SH-SY5Y (cell line): ENCODE results near the gene C1RL.
A peak's percentile ranks its signal among the peaks of the same experiment; 100 is the strongest.

Experiments used
- GATA2 ChIP-seq: IDR thresholded peaks from 2 replicates; pipeline ENCODE4 v1.6.1; 2011; ENCODE audit warnings: mild to moderate bottlenecking, low read depth, low read length
- GATA3 ChIP-seq: IDR thresholded peaks from 2 replicates; pipeline ENCODE4 v1.6.1; 2011; ENCODE audit warnings: low read depth, mild to moderate bottlenecking, low read length, moderate library complexity

Gene C1RL

DNA sequence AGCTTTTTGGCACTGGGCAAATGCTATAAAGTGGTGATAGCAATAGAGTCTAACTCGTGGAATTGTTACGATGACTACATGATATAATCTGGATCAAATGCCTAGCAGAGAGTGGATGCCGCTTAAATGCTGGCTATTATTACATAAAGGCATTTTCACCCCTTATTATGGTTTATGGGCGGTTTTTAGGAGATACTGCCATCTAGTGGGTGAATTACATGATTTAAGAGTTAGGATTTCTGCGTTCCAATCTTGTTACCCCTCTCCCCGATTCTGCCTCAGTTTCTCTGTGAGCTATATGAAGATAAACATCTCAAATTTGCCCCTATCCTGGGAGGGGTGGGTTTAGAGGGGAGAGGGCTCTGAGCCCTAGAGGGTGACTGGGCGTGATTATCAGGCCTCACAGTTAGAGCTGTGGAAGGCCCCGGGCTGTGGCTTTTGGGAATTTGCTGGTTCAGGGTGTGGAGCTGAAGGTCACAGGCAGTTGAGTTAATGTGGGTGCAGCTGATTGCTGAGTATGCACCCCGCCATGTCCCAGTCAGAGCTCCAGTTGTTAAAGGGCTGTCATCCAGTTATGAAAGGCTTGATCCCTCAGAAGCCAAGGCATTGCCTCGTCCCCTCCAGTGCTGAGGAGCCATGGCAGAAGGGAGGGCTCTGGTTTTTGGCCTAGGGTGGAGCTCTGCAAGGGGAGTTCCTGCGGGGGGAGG, 35.6 kb upstream of the C1RL start:
- TF ChIP-seq GATA2 (no peak), GATA3 (no peak)

DNA sequence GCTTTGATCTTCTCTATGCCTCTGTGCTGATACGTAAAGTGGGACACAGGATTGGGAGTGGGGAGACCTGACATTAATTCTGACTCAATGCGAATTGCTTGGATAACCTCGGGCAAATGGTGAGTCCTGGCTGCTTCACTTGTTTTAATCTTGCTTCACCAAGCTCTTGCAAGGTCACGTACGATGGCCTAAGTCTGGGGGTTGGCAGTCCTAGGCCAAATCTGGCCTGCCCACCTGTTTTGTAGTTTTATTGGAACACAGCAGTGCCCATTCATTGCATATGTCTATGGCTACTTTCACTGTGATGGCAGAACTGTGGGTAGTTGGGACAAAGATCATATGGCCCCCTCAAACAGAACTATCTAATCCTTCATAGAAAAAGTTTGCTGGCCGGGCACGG, 34.5 kb upstream of the C1RL start:
- TF ChIP-seq GATA3, result no peak
- no peak for TF ChIP-seq GATA2

- no peak for TF ChIP-seq GATA2
- TF ChIP-seq GATA3, result no peak
Observed at GRCh38 chr12:7142809-7143465, 33.9 kb upstream of the C1RL start.

DNA sequence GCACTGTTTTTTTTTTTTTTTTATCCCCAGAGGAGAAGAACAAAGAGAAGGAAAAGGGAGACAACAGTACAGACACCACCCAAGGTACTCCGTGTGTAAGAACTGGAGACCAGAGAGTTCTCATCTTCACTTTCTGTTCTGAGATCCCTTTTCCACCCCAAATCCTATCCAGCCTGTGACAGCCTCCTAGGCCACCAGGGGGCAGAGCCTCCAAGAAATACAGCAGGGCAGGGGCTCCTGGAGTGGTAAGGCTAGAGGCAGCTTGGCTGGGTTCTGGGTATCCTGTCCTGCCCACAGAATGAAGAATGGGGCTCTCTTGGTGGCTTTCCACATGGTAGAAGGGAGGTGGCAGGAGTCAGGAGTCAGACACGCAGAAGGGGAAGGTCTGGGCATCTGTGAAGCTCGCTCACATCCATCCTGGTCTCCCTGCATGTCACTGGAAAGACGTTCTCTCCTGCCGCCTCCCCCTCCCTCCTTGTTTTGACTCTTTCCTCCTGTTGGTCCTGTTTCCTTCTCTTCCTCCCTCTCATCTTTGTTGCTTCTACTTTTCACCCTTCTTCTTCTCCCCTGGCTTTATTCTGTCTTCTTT, 33.1 kb upstream of the C1RL start:
- TF ChIP-seq GATA3 (no peak), GATA2 (no peak)

DNA sequence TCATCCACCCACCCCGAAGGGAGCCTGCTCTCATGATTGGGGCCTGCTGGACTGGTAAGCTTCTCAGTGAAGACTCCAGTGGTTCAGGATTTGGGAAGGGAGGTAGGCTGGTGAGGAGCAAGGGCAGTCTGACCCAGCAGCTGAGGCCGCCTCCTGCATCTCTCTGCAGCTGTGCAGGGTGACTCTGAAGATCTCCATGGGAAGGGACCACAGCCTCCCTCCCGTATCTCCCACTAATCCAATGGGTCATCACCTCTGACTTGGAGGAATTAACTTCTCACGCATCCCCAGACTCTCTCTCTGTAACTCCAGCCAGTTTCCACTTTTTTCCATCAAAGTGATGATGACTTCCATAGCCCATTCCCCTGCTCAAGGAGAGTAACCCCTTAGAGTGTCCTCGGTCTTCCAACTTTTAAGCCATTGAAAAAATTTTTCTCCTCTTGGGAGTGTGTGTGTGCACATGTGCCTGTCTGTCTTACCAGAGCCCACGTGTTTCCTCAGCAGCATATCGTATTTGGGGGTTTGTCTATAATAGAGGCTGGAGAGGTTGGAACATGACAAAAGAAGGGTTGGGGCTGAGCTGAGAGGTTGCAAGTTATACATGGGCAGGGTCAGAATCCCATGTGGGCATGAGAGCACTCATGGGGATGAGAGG, 32.5 kb upstream of the C1RL start:
- TF ChIP-seq GATA2 (no peak), GATA3 (no peak)

- TF ChIP-seq GATA3 (no peak), GATA2 (no peak)
Observed at GRCh38 chr12:7139200-7139599, 30.2 kb upstream of the C1RL start.

GRCh38 chr12:7137908-7138307, 28.9 kb upstream of the C1RL start:
- TF ChIP-seq GATA3 (no peak), GATA2 (no peak)

- no peak for TF ChIP-seq GATA3
- TF ChIP-seq GATA2, result no peak
Observed at GRCh38 chr12:7136676-7137075, 27.7 kb upstream of the C1RL start.

- TF ChIP-seq GATA3, result no peak
- TF ChIP-seq GATA2, result no peak
Observed at GRCh38 chr12:7136071-7136470, 27.1 kb upstream of the C1RL start.

- TF ChIP-seq GATA3 (no peak), GATA2 (no peak)
Observed at GRCh38 chr12:7134396-7135166, 25.6 kb upstream of the C1RL start.

DNA sequence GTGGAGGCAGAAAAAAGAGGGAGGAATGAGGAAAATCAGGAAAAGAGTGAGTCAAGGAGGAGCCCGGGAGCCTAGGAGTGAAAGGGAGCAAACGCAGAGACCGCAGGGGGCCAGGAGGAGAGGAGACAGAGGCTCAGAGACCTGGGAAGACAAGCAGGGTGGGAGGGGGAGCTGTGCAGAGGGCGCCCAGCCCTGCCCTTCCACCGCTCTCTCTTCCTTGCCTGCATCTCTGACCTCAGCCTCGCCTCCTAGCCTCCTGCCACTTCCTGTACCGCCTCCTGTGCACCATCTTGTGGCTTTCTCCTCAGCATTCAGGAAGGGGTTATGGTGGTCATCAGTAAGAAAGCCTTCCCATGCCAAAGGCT, 22.5 kb upstream of the C1RL start:
- TF ChIP-seq GATA3, result no peak
- TF ChIP-seq GATA2, result no peak

GRCh38 chr12:7130701-7131501, 21.9 kb upstream of the C1RL start:
- no peak for TF ChIP-seq GATA3
- TF ChIP-seq GATA2, result no peak

- TF ChIP-seq GATA2 (peak; percentile 41; the same call in 1 of the 2 replicates), GATA3 (no peak)
Observed at GRCh38 chr12:7129872-7130691, 21.1 kb upstream of the C1RL start, which contains the start of gene CLSTN3. CLSTN3 (plus strand) TSS chr12:7130371; CDS start chr12:7130649, 278 bp downstream.

- TF ChIP-seq GATA3, result no peak
- no peak for TF ChIP-seq GATA2
Observed at GRCh38 chr12:7129287-7129871, 20.4 kb upstream of the C1RL start.
